Measurements from ENCODE around the gene SLC35A1.
"Not testable (repeated sequence)": the region's sequence is repeated elsewhere in the genome, so short reads cannot be mapped to it uniquely, and the experiment has no call there.

SLC35A1 gene

GRCh38 chr6:87472525-87473418 lies at the start of gene SLC35A1:
SLC35A1 (plus strand) TSS chr6:87472974; CDS start chr6:87473004, 30 bp downstream.
- peak; percentile 52 to 92 for DNase-seq

GRCh38 chr6:87426789-87427188 lies 46.0 kb upstream of the SLC35A1 start:
- no peak for DNase-seq

- no peak for DNase-seq
Measured at GRCh38 chr6:87430499-87430898, 42.3 kb upstream of the SLC35A1 start.

- DNase-seq: no peak
Measured at GRCh38 chr6:87431263-87431662, 41.5 kb upstream of the SLC35A1 start.

GRCh38 chr6:87436435-87436834 lies 36.3 kb upstream of the SLC35A1 start:
- no peak for DNase-seq

GRCh38 chr6:87441711-87442110 lies 31.1 kb upstream of the SLC35A1 start:
- DNase-seq: no peak

- no peak for DNase-seq
Measured at GRCh38 chr6:87444362-87444761, 28.4 kb upstream of the SLC35A1 start.

GRCh38 chr6:87465051-87465450 lies 7.7 kb upstream of the SLC35A1 start:
- DNase-seq: no peak

GRCh38 chr6:87473419-87473903 lies 687 bp downstream of the SLC35A1 start:
- DNase-seq: no peak

- no peak for DNase-seq
Measured at GRCh38 chr6:87481931-87482330, 9.2 kb downstream of the SLC35A1 start.

GRCh38 chr6:87482366-87482765 lies 9.6 kb downstream of the SLC35A1 start:
- DNase-seq: no peak

- DNase-seq: no peak
Measured at GRCh38 chr6:87483929-87484328, 11.2 kb downstream of the SLC35A1 start.

- DNase-seq: no peak
Measured at GRCh38 chr6:87484491-87484890, 11.7 kb downstream of the SLC35A1 start.

- no peak for DNase-seq
Measured at GRCh38 chr6:87487555-87487954, 14.8 kb downstream of the SLC35A1 start.

GRCh38 chr6:87489326-87489725 lies 16.6 kb downstream of the SLC35A1 start:
- not testable (repeated sequence) for DNase-seq

GRCh38 chr6:87494761-87495422 lies 22.1 kb downstream of the SLC35A1 start:
- DNase-seq: no peak

- no peak for DNase-seq
Measured at GRCh38 chr6:87498048-87498447, 25.3 kb downstream of the SLC35A1 start.

GRCh38 chr6:87501809-87502572 lies 29.2 kb downstream of the SLC35A1 start:
- DNase-seq: no peak

GRCh38 chr6:87504441-87504840 lies 31.7 kb downstream of the SLC35A1 start:
- no peak for DNase-seq

GRCh38 chr6:87514831-87515230 lies 42.1 kb downstream of the SLC35A1 start:
- DNase-seq: no peak

GRCh38 chr6:87518453-87518852 lies 45.7 kb downstream of the SLC35A1 start:
- DNase-seq: no peak

- DNase-seq: no peak
Measured at GRCh38 chr6:87522686-87523085, 49.9 kb downstream of the SLC35A1 start.

GRCh38 chr6:87529221-87529620 lies 56.4 kb downstream of the SLC35A1 start:
- no peak for DNase-seq

Data from NCI-H187 (cell line).